ENCODE measurements around the gene NUDT13.

Gene NUDT13

GRCh38 chr10:73096041-73096448 is 14.2 kb upstream of the NUDT13 start:
- Histone ChIP-seq H3K36me3 (ENCODE audit: insufficient read depth, low read length) (no peaks in the 10 kb centered on the region; the same call in 1 of the 2 replicates), H2AFZ (ENCODE audit: low read depth, low read length) (peak overlapping the region; percentile 88), H3K79me2 (ENCODE audit: insufficient read depth, low read length) (peaks cover 54% of the 10 kb centered on the region), H3K9me3 (ENCODE audit: insufficient read depth, low read length, severe bottlenecking) (no peaks in the 10 kb centered on the region), H3K27me3 (ENCODE audit: insufficient read depth, low read length, poor library complexity) (no peaks in the 10 kb centered on the region), H3K9ac (ENCODE audit: low read depth, low read length) (peak overlapping the region; percentile 84), H3K4me2 (ENCODE audit: insufficient read depth, low read length) (peak overlapping the region; percentile 69), H3K4me1 (ENCODE audit: insufficient read depth, low read length) (peaks cover 33% of the 10 kb centered on the region), H4K20me1 (ENCODE audit: insufficient read depth, low read length) (peaks cover 9% of the 10 kb centered on the region), H3K27ac (ENCODE audit: low read length) (peak overlapping the region; percentile 80), H3K4me3 (ENCODE audit: low read depth in 1 of 2, low read length in 2 of 2) (peak overlapping the region; percentile 48 to 77)
- ATAC-seq (ENCODE audit: insufficient read depth, low read depth): peak; percentile 63
- TF ChIP-seq, protein P1, sequence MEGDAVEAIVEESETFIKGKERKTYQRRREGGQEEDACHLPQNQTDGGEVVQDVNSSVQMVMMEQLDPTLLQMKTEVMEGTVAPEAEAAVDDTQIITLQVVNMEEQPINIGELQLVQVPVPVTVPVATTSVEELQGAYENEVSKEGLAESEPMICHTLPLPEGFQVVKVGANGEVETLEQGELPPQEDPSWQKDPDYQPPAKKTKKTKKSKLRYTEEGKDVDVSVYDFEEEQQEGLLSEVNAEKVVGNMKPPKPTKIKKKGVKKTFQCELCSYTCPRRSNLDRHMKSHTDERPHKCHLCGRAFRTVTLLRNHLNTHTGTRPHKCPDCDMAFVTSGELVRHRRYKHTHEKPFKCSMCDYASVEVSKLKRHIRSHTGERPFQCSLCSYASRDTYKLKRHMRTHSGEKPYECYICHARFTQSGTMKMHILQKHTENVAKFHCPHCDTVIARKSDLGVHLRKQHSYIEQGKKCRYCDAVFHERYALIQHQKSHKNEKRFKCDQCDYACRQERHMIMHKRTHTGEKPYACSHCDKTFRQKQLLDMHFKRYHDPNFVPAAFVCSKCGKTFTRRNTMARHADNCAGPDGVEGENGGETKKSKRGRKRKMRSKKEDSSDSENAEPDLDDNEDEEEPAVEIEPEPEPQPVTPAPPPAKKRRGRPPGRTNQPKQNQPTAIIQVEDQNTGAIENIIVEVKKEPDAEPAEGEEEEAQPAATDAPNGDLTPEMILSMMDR (IDR thresholded peaks at IDR 0.05; ENCODE audit: borderline replicate concordance, extremely low read depth, low read length, poor library complexity, severe bottlenecking): no peak
- TF ChIP-seq EZH2 (IDR thresholded peaks at IDR 0.05; ENCODE audit: borderline replicate concordance, low read depth, low read length, severe bottlenecking): no peak
- peak; percentile 77 for DNase-seq

- Histone ChIP-seq H3K4me1 (ENCODE audit: insufficient read depth, low read length) (peaks cover 33% of the 10 kb centered on the region), H2AFZ (ENCODE audit: low read depth, low read length) (peak within 1 kb of the TSS; percentile 88), H3K79me2 (ENCODE audit: insufficient read depth, low read length) (peaks cover 47% of the 10 kb centered on the region), H3K4me3 (ENCODE audit: low read depth in 1 of 2, low read length in 2 of 2) (peak within 1 kb of the TSS; percentile 48 to 77), H4K20me1 (ENCODE audit: insufficient read depth, low read length) (peaks cover 9% of the 10 kb centered on the region), H3K9me3 (ENCODE audit: insufficient read depth, low read length, severe bottlenecking) (no peaks in the 10 kb centered on the region), H3K36me3 (ENCODE audit: insufficient read depth, low read length) (no peaks in the 10 kb centered on the region; the same call in 1 of the 2 replicates), H3K9ac (ENCODE audit: low read depth, low read length) (peak within 1 kb of the TSS; percentile 84), H3K4me2 (ENCODE audit: insufficient read depth, low read length) (peak within 1 kb of the TSS; percentile 69), H3K27ac (ENCODE audit: low read length) (peak within 1 kb of the TSS; percentile 80), H3K27me3 (ENCODE audit: insufficient read depth, low read length, poor library complexity) (no peaks in the 10 kb centered on the region)
- DNase-seq (peak; percentile 96), ATAC-seq (ENCODE audit: insufficient read depth, low read depth) (peak; percentile 90)
- no peak for TF ChIP-seq EZH2 (IDR thresholded peaks at IDR 0.05; ENCODE audit: borderline replicate concordance, low read depth, low read length, severe bottlenecking)
- TF ChIP-seq, protein P1 (IDR thresholded peaks at IDR 0.05; ENCODE audit: borderline replicate concordance, extremely low read depth, low read length, poor library complexity, severe bottlenecking): peak; percentile 88
These were observed 13.6 kb upstream of the NUDT13 start, which contains the start of gene P4HA1 for GRCh38 chr10:73096449-73097304. TSS of gene P4HA1 (minus strand) at chr10:73096866. CDS start at chr10:73074883, 21,983 bp downstream.

DNA sequence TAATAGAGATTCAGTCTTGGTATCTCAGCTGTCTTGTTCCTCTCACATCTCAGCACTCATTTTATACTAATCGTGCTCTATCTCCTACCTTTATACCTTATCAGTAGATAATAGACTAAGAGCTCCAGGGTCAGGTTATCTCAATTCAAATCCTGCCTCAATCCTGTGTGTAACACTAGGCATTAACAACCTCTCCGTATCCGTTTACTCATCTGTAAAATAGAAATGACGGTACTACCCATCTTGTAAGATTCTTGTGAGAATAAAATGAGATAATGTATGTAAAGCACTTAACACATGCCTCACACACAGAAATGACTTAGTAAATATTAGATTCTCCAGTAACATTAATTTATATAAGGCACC is 13.0 kb upstream of the NUDT13 start:
- Histone ChIP-seq H3K4me3 (ENCODE audit: low read depth in 1 of 2, low read length in 2 of 2) (peak overlapping the region; percentile 48 to 77; a peak in 3 of 4 replicates), H3K4me1 (ENCODE audit: insufficient read depth, low read length) (peaks cover 33% of the 10 kb centered on the region), H3K9me3 (ENCODE audit: insufficient read depth, low read length, severe bottlenecking) (no peaks in the 10 kb centered on the region), H3K4me2 (ENCODE audit: insufficient read depth, low read length) (peak overlapping the region; percentile 69), H2AFZ (ENCODE audit: low read depth, low read length) (peak overlapping the region; percentile 88), H3K9ac (ENCODE audit: low read depth, low read length) (peak overlapping the region; percentile 84), H3K79me2 (ENCODE audit: insufficient read depth, low read length) (peaks cover 41% of the 10 kb centered on the region), H4K20me1 (ENCODE audit: insufficient read depth, low read length) (peaks cover 9% of the 10 kb centered on the region), H3K36me3 (ENCODE audit: insufficient read depth, low read length) (no peaks in the 10 kb centered on the region; the same call in 1 of the 2 replicates), H3K27me3 (ENCODE audit: insufficient read depth, low read length, poor library complexity) (no peaks in the 10 kb centered on the region), H3K27ac (ENCODE audit: low read length) (peak overlapping the region; percentile 80)
- ATAC-seq (ENCODE audit: insufficient read depth, low read depth): no peak
- DNase-seq: no peak
- TF ChIP-seq EZH2 (IDR thresholded peaks at IDR 0.05; ENCODE audit: borderline replicate concordance, low read depth, low read length, severe bottlenecking): no peak
- TF ChIP-seq, protein P1 (IDR thresholded peaks at IDR 0.05; ENCODE audit: borderline replicate concordance, extremely low read depth, low read length, poor library complexity, severe bottlenecking): no peak
